Gastrocnemius medialis (tissue), 4 donors: Measurements from ENCODE around the gene IL5RA. TPM values are rescaled to one million over a fixed set of nuclear protein-coding genes. Genes with fewer than 3 reads are reported as not detected.

Experiments used
- ATAC-seq, 2 donors: fragments of 150-250 bp; one replicate each; pipeline ENCODE4 v1.9.1; 2016
- DNase-seq, 2 donors: peaks; one replicate each; pipeline ENCODE4 v3.0.0-alpha.2; 2019
- H3K27ac ChIP-seq, 4 donors: fragments of 200-600 bp; sonication (generic); 1 replicate in 1 of 4; 2 replicates in 3 of 4; pipeline ENCODE4 v1.5.1; 2016 to 2018; ENCODE audit warnings: mild to moderate bottlenecking in 2 of 4, moderate library complexity in 1 of 4
- H3K27me3 ChIP-seq, 3 donors: fragments of 200-600 bp; sonication (generic) in 2 of 3; 1 replicate in 1 of 3; 2 replicates in 2 of 3; pipeline versions ENCODE4 v1.5.1 to v1.6.0; 2016 to 2019; ENCODE audit warnings: mild to moderate bottlenecking in 1 of 3, moderate library complexity in 1 of 3
- H3K36me3 ChIP-seq, 2 donors: fragments of 200-600 bp; sonication (generic) in 1 of 2; one replicate each; pipeline ENCODE4 v1.5.1; 2017 to 2018
- H3K4me1 ChIP-seq, 2 donors: fragments of 200-600 bp; sonication (generic) in 1 of 2; one replicate each; pipeline ENCODE4 v1.5.1; 2016 to 2017; ENCODE audit warnings: mild to moderate bottlenecking in 2 of 2
- H3K4me3 ChIP-seq, 4 donors: fragments of 200-600 bp; sonication (generic) in 3 of 4; 1 replicate in 1 of 4; 2 replicates in 3 of 4; pipeline ENCODE4 v1.5.1; 2016 to 2019; ENCODE audit warnings: mild to moderate bottlenecking in 2 of 4
- H3K9me3 ChIP-seq, 3 donors: fragments of 200-600 bp; sonication (generic) in 2 of 3; 1 replicate in 1 of 3; 2 replicates in 2 of 3; pipeline ENCODE4 v1.5.1; 2016 to 2019
- POLR2A ChIP-seq, 2 donors: fragments of 450-650 bp; IDR thresholded peaks; one replicate each; pipeline ENCODE4 v1.6.1; 2017; ENCODE audit warnings: antibody characterized with exemption in 2 of 2, mild to moderate bottlenecking in 2 of 2, moderate library complexity in 2 of 2
- in situ Hi-C, 4 donors: fragments of 200-750 bp; cut with MboI; loops; one replicate each; pipeline versions ENCODE4 v1.15.0 to v1.8.0; 2017; ENCODE audit warnings: low sequenced_read_pairs in 4 of 4
- intact Hi-C: fragments of 100-400 bp; cut with DNase I; formaldehyde crosslinking; loops from one replicate; pipeline ENCODE4 v1.15.1; 2023; ENCODE audit warnings: low total_unique reads
- total RNA-seq, 4 donors: library from RNA; depleted of rRNA; stranded (reverse); fragments of >200 nt; gene quantifications; one replicate each; pipeline versions ENCODE4 v1.1.0 to v1.2.3, GENCODE V29; 2016
- TF ChIP-seq, protein P1 (sequence below), 5 experiments: fragments of 450-650 bp in 3 of 5; fragments of 200-600 bp in 2 of 5; sonication (generic) in 2 of 5; IDR thresholded peaks in 4 of 5; conservative IDR thresholded peaks in 1 of 5; 1 replicate in 4 of 5; 2 replicates in 1 of 5; pipeline ENCODE4 v1.5.1; 2016 to 2019; ENCODE audit warnings: antibody characterized with exemption in 5 of 5, mild to moderate bottlenecking in 3 of 5, moderate library complexity in 3 of 5

The IL5RA gene
- total RNA-seq, 4 donors from 2014 or later = not detected

GRCh38 chr3:3129579-3129978 lies 19.4 kb upstream of the IL5RA start:
- intact Hi-C loops = no loop called here
- ATAC-seq (no peak), DNase-seq (no peak)
- Histone ChIP-seq H3K36me3 (peaks cover 0 to 28% of the 10 kb centered on the region in 2 donors), H3K9me3 (no peaks in the 10 kb centered on the region), H3K4me1 (peaks cover 7 to 11% of the 10 kb centered on the region in 2 donors), H3K27me3 (no peaks in the 10 kb centered on the region), H3K4me3 (no peak overlapping the region), H3K27ac (no peak overlapping the region)
- in situ Hi-C loops = no loop called here
- TF ChIP-seq, protein P1, sequence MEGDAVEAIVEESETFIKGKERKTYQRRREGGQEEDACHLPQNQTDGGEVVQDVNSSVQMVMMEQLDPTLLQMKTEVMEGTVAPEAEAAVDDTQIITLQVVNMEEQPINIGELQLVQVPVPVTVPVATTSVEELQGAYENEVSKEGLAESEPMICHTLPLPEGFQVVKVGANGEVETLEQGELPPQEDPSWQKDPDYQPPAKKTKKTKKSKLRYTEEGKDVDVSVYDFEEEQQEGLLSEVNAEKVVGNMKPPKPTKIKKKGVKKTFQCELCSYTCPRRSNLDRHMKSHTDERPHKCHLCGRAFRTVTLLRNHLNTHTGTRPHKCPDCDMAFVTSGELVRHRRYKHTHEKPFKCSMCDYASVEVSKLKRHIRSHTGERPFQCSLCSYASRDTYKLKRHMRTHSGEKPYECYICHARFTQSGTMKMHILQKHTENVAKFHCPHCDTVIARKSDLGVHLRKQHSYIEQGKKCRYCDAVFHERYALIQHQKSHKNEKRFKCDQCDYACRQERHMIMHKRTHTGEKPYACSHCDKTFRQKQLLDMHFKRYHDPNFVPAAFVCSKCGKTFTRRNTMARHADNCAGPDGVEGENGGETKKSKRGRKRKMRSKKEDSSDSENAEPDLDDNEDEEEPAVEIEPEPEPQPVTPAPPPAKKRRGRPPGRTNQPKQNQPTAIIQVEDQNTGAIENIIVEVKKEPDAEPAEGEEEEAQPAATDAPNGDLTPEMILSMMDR (IDR thresholded peaks at IDR 0.05 in 4 of 5, conservative IDR thresholded peaks at IDR 0.05 in 1 of 5) = no peak
- TF ChIP-seq POLR2A (IDR thresholded peaks at IDR 0.05) = no peak

DNA sequence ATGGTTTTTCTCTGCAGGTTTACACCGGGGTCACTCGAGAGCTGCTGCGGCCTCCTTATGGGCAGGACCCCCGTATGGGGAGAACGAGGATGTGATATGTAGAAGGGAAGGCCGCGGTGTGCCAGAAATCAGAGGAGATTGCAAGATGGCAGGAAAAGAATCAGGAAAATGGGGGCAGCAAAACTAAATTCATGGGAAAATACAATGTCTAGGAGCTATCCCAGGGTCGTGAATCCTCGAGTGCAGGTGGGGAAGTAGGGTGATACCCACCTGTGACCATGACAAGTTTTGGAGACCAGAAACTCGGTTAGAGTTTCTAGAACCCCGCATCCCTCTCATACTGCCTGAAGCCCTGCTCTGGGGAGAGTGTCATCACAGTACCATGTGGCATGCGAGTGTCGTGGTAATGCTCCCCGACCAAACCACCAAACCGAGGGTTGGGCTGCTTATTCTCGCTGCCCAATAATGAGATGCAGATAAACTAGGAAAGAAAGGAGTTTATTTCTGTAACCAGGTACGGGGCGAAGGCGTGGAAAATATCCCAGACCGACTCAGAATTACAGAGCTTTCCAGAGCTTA lies 17.3 kb upstream of the IL5RA start:
- Histone ChIP-seq H3K9me3 (no peaks in the 10 kb centered on the region), H3K27me3 (no peaks in the 10 kb centered on the region), H3K27ac (peak overlapping the region; percentile 90 to 96 (median 94)), H3K4me1 (peaks cover 7 to 11% of the 10 kb centered on the region in 2 donors), H3K4me3 (peak overlapping the region; percentile 75 to 97 (median 90)), H3K36me3 (peaks cover 0 to 28% of the 10 kb centered on the region in 2 donors)
- no peak for DNase-seq
- intact Hi-C loops (loop anchor here (2.0 kb wide), 1 partner anchor 51 kb away; the partner anchor contains the start of gene CRBN), in situ Hi-C loops (no loop called here)
- TF ChIP-seq, protein P1 (IDR thresholded peaks at IDR 0.05 in 4 of 5, conservative IDR thresholded peaks at IDR 0.05 in 1 of 5) = no peak
- no peak for TF ChIP-seq POLR2A (IDR thresholded peaks at IDR 0.05)
- ATAC-seq = peak in 1 of 2 donors; percentile 12

- intact Hi-C loops (loop anchor here (2.0 kb wide), 1 partner anchor 52 kb away; the partner anchor contains the start of gene CRBN), in situ Hi-C loops (no loop called here)
- Histone ChIP-seq H3K9me3 (no peaks in the 10 kb centered on the region), H3K4me1 (peaks cover 7 to 11% of the 10 kb centered on the region in 2 donors), H3K27me3 (no peaks in the 10 kb centered on the region), H3K36me3 (peaks cover 0 to 28% of the 10 kb centered on the region in 2 donors), H3K4me3 (peak within 1 kb of the TSS; percentile 75 to 97 (median 90)), H3K27ac (peak within 1 kb of the TSS; percentile 90 to 96 (median 94))
- TF ChIP-seq POLR2A (IDR thresholded peaks at IDR 0.05) = peak; percentile 85 to 92
- TF ChIP-seq, protein P1 (IDR thresholded peaks at IDR 0.05 in 4 of 5, conservative IDR thresholded peaks at IDR 0.05 in 1 of 5) = no peak
- peak; percentile 97 to 98 for ATAC-seq
- DNase-seq = peak; percentile 89 to 92
These were observed 16.6 kb upstream of the IL5RA start, which contains the start of gene TRNT1 for GRCh38 chr3:3126477-3127431. Gene TRNT1 (plus strand): TSS chr3:3126940. CDS start chr3:3129041, 2,101 bp downstream.

DNA sequence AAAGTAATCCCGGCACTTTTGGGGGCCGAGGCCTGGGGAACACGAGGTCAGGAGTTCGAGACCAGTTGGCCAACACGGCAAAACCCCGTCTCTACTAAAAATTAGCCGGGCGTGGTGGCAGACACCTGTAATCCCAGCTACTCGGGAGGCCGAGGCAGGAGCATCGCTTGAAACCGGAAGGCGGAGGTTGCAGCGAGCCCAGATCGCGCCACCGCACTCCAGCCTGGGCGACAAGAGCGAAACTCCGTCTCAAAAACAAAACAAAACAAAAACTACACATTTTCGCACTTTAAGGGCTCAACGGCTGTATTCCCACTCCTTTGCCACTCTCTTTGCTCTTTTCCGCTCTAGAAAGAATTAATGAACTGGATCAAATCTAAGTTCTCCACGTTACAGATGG lies 15.8 kb upstream of the IL5RA start:
- no peak for TF ChIP-seq POLR2A (IDR thresholded peaks at IDR 0.05)
- TF ChIP-seq, protein P1 (IDR thresholded peaks at IDR 0.05 in 4 of 5, conservative IDR thresholded peaks at IDR 0.05 in 1 of 5) = no peak
- no peak for ATAC-seq
- Histone ChIP-seq H3K27ac (peak overlapping the region; percentile 90 to 96 (median 94)), H3K4me1 (peaks cover 7 to 11% of the 10 kb centered on the region in 2 donors), H3K4me3 (peak overlapping the region; percentile 75 to 97 (median 90)), H3K36me3 (peaks cover 0 to 23% of the 10 kb centered on the region in 2 donors), H3K27me3 (no peaks in the 10 kb centered on the region), H3K9me3 (no peaks in the 10 kb centered on the region)
- in situ Hi-C loops (no loop called here), intact Hi-C loops (loop anchor here (2.0 kb wide), 1 partner anchor 53 kb away; the partner anchor contains the start of gene CRBN)
- no peak for DNase-seq
